Natural killer cell (primary cell): ENCODE results near the gene ESR1. TPM values are rescaled to one million over a fixed set of nuclear protein-coding genes. Genes with fewer than 3 reads are reported as not detected.

Experiments used
- ATAC-seq, 3 donors: fragments of 150-1000 bp in 2 of 3; fragments of 200-7000 bp in 1 of 3; cut with Tn5 transposase; 1 replicate in 1 of 3; 2 replicates in 2 of 3; pipeline ENCODE4 v1.10.0; 2021; ENCODE audit warnings: mild to moderate bottlenecking in 2 of 3, moderate library complexity in 2 of 3
- DNase-seq, 2 donors: peaks; one replicate each; pipeline versions ENCODE4 v3.0.0 to v3.0.0-alpha.2; 2013 to 2021; ENCODE audit warnings: mixed read lengths in 1 of 2
- H3K27ac ChIP-seq: one replicate; pipeline ENCODE4 v1.5.1; 2013; ENCODE audit warnings: mild to moderate bottlenecking, low read length
- H3K27me3 ChIP-seq: one replicate; pipeline ENCODE4 v1.6.1; 2013; ENCODE audit warnings: low read length; ENCODE audit not compliant: control insufficient read depth, insufficient read depth
- H3K36me3 ChIP-seq: one replicate; pipeline ENCODE4 v1.6.1; 2013; ENCODE audit warnings: low read length; ENCODE audit not compliant: control insufficient read depth, insufficient read depth
- H3K4me1 ChIP-seq: one replicate; pipeline ENCODE4 v1.6.1; 2013; ENCODE audit warnings: low read length; ENCODE audit not compliant: control insufficient read depth, insufficient read depth
- H3K4me3 ChIP-seq: one replicate; pipeline ENCODE4 v1.5.1; 2013; ENCODE audit warnings: low read length
- H3K9me3 ChIP-seq: one replicate; pipeline ENCODE4 v1.6.1; 2013; ENCODE audit warnings: low read length; ENCODE audit not compliant: control insufficient read depth, insufficient read depth
- H3K27ac Mint-ChIP-seq, 2 donors: one replicate each; pipeline ENCODE4 v1.8.0; 2022; ENCODE audit warnings: mild to moderate bottlenecking in 2 of 2, mixed read lengths in 2 of 2, moderate library complexity in 1 of 2
- H3K27me3 Mint-ChIP-seq, 2 donors: one replicate each; pipeline ENCODE4 v1.8.0; 2022; ENCODE audit warnings: low read depth in 2 of 2, mixed read lengths in 2 of 2
- H3K36me3 Mint-ChIP-seq: one replicate; pipeline ENCODE4 v1.8.0; 2022; ENCODE audit warnings: mixed read lengths
- H3K4me1 Mint-ChIP-seq, 2 donors: one replicate each; pipeline ENCODE4 v1.8.0; 2022; ENCODE audit warnings: mixed read lengths in 2 of 2
- H3K4me3 Mint-ChIP-seq: one replicate; pipeline ENCODE4 v1.8.0; 2022; ENCODE audit warnings: mild to moderate bottlenecking, moderate library complexity, mixed read lengths
- H3K9me3 Mint-ChIP-seq, 2 donors: one replicate each; pipeline ENCODE4 v1.8.0; 2022; ENCODE audit warnings: mixed read lengths in 2 of 2
- WGBS: methylation state at CpG from one replicate; pipeline ENCODE4 v1.1.7; 2013; ENCODE audit warnings: missing lambda C conversion rate; ENCODE audit not compliant: insufficient coverage; 5-methylcytosine and 5-hydroxymethylcytosine counted together
- intact Hi-C: fragments of 100-400 bp; cut with micrococcal nuclease; formaldehyde crosslinking; loops from one replicate; pipeline ENCODE4 v1.14.2; 2022
- total RNA-seq, 4 donors: library from RNA; stranded (reverse); fragments of 120-200 nt in 1 of 4; gene quantifications; one replicate each; pipeline versions ENCODE4 v1.2.3 to v1.2.4, GENCODE V29; 2013 to 2022
- TF ChIP-seq, protein P1 (sequence below): fragments of 200-600 bp; IDR thresholded peaks from one replicate; pipeline ENCODE4 v1.8.0; 2022; ENCODE audit warnings: antibody characterized with exemption

The ESR1 gene
- total RNA-seq, 3 donors from 2014 or later (not counting 1 experiment from before 2014, with no cell fraction given): 0.11 to 0.64 (median 0.60) TPM

DNA sequence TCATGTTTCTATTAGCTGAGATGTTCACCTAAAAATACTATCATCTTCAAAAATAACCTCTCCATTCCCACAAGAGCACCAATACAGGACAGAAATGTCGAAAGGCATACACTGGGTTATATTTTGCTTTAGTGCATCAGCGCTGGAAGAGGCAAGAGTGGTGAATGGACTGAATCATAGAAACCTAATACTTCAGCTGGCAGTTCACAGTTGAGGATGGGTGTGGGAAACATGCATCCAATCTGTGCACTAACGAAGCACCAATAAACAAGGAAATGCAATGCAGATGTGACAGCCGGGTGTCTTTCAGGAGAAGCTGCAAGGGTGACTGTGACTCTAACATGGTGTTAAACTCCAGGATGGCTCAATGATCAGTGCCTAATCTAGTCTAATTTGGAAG lies 365.8 kb downstream of the ESR1 start:
- H3K36me3 ChIP-seq: peaks cover 70% of the 10 kb centered on the region
- Mint-ChIP-seq H3K4me3 (no peak overlapping the region), H3K9me3 (no peaks in the 10 kb centered on the region), H3K27me3 (no peaks in the 10 kb centered on the region), H3K36me3 (peaks cover 10% of the 10 kb centered on the region), H3K4me1 (peaks cover 21 to 31% of the 10 kb centered on the region in 2 donors), H3K27ac (peak overlapping the region; percentile 40 to 76)
- no peaks in the 10 kb centered on the region for H3K9me3 ChIP-seq
- intact Hi-C loops: no loop called here
- DNase-seq: no peak
- WGBS: 93% methylated on average over 4 of the region's 4 CpGs
- no peak for ATAC-seq
- H3K27ac ChIP-seq: no peak overlapping the region
- TF ChIP-seq, protein P1, sequence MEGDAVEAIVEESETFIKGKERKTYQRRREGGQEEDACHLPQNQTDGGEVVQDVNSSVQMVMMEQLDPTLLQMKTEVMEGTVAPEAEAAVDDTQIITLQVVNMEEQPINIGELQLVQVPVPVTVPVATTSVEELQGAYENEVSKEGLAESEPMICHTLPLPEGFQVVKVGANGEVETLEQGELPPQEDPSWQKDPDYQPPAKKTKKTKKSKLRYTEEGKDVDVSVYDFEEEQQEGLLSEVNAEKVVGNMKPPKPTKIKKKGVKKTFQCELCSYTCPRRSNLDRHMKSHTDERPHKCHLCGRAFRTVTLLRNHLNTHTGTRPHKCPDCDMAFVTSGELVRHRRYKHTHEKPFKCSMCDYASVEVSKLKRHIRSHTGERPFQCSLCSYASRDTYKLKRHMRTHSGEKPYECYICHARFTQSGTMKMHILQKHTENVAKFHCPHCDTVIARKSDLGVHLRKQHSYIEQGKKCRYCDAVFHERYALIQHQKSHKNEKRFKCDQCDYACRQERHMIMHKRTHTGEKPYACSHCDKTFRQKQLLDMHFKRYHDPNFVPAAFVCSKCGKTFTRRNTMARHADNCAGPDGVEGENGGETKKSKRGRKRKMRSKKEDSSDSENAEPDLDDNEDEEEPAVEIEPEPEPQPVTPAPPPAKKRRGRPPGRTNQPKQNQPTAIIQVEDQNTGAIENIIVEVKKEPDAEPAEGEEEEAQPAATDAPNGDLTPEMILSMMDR: no peak
- H3K27me3 ChIP-seq: no peaks in the 10 kb centered on the region
- H3K4me3 ChIP-seq: no peak overlapping the region
- H3K4me1 ChIP-seq: peaks cover 5% of the 10 kb centered on the region

DNA sequence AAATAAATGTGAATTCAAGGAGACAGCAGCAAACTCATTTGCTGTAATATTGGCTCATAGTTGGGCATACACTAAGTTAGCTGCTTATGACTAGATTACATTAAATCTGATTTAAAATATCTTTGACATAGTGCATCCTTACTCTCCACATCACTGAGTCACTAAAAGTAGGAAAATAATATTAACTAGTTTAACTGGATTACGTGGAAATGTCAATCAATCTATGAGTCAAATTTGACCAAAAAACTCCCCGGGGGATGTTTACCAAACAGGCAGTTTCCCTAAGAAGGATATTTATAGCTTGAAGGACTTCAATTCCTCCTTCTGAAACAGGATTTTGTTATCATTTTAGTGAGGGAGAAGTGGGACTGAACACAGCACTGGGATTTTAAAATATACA lies 366.5 kb downstream of the ESR1 start:
- TF ChIP-seq, protein P1: no peak
- ATAC-seq: no peak
- Mint-ChIP-seq H3K27me3 (no peaks in the 10 kb centered on the region), H3K36me3 (peaks cover 8% of the 10 kb centered on the region), H3K4me1 (peaks cover 19 to 29% of the 10 kb centered on the region in 2 donors), H3K9me3 (no peaks in the 10 kb centered on the region), H3K27ac (peak overlapping the region; percentile 76 to 77), H3K4me3 (no peak overlapping the region)
- Histone ChIP-seq H3K27me3 (no peaks in the 10 kb centered on the region), H3K36me3 (peaks cover 74% of the 10 kb centered on the region), H3K9me3 (no peaks in the 10 kb centered on the region), H3K27ac (no peak overlapping the region), H3K4me1 (peaks cover 5% of the 10 kb centered on the region), H3K4me3 (no peak overlapping the region)
- 100% methylated on average over 1 of the region's 2 CpGs for WGBS
- no peak for DNase-seq
- intact Hi-C loops: no loop called here

DNA sequence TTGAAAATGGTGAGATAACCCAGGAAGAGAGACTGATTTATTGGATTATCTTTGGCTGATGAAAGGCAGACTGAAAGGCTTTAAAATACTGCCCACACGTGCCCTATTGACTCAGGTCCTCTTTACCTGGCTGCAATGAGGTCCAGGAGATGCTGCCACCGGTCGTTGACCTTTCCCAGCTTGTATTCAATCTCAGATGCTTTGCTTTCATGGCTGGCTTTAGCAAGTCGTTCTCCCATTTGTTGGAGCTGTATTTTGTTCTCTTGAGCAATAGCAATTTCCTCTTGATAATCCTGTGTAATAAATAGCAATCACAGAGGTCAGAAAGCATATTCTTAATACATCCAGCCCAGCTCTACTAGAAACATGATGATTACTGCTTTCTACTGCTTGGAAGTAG lies 368.8 kb downstream of the ESR1 start:
- DNase-seq (no peak), ATAC-seq (no peak)
- no peaks in the 10 kb centered on the region for H3K27me3 Mint-ChIP-seq
- H3K9me3 Mint-ChIP-seq: no peaks in the 10 kb centered on the region
- 98% methylated on average over 4 of the region's 4 CpGs for WGBS
- H3K27me3 ChIP-seq: no peaks in the 10 kb centered on the region
- H3K4me1 ChIP-seq: no peaks in the 10 kb centered on the region
- H3K4me1 Mint-ChIP-seq: peaks cover 16 to 24% of the 10 kb centered on the region in 2 donors
- peaks cover 8% of the 10 kb centered on the region for H3K36me3 Mint-ChIP-seq
- H3K4me3 ChIP-seq: no peak overlapping the region
- H3K9me3 ChIP-seq: no peaks in the 10 kb centered on the region
- intact Hi-C loops: no loop called here
- H3K4me3 Mint-ChIP-seq: no peak overlapping the region
- no peak overlapping the region for H3K27ac ChIP-seq
- H3K36me3 ChIP-seq: peaks cover 77% of the 10 kb centered on the region
- TF ChIP-seq, protein P1: no peak
- peak overlapping the region in 1 of 2 donors; percentile 64 for H3K27ac Mint-ChIP-seq
